HL-60 (cell line): Measurements from ENCODE around the gene UTP4.

ENCODE experiments used
- DNase-seq, 2 experiments: peaks; one replicate each; pipeline ENCODE4 v3.0.0-alpha.2; 2010 to 2020; ENCODE audit warnings: low read depth in 1 of 2, low spot score in 1 of 2
- H3K27ac ChIP-seq: fragments of 250-450 bp; sonication (Bioruptor Pico); replicated peaks from 2 replicates; pipeline ENCODE4 v1.5.1; 2020; ENCODE audit warnings: mild to moderate bottlenecking, moderate library complexity
- H3K27me3 ChIP-seq: fragments of 250-450 bp; sonication (Bioruptor Pico); 2 replicates; pipeline ENCODE4 v1.5.1; 2021; ENCODE audit warnings: mild to moderate bottlenecking, moderate library complexity; ENCODE audit not compliant: insufficient read depth, poor library complexity, severe bottlenecking
- H3K4me3 ChIP-seq: replicated peaks from 2 replicates; pipeline ENCODE4 v1.5.1; 2011; ENCODE audit warnings: mild to moderate bottlenecking, control low read depth, low read length; ENCODE audit not compliant: insufficient read depth
- CTCF ChIP-seq: IDR thresholded peaks from one replicate; pipeline ENCODE4 v1.5.1; 2011; ENCODE audit warnings: low read length, control low read depth, inconsistent platforms; ENCODE audit not compliant: insufficient read depth
- GABPA ChIP-seq: IDR thresholded peaks from 2 replicates; pipeline ENCODE4 v1.6.1; 2012; ENCODE audit warnings: low read depth
- POLR2AphosphoS5 ChIP-seq: IDR thresholded peaks from 2 replicates; pipeline ENCODE4 v1.6.1; 2012; ENCODE audit warnings: low read depth
- REST ChIP-seq: IDR thresholded peaks from 2 replicates; pipeline ENCODE4 v1.6.1; 2012; ENCODE audit warnings: low read depth; ENCODE audit not compliant: insufficient replicate concordance
- SPI1 ChIP-seq: IDR thresholded peaks from 2 replicates; pipeline ENCODE4 v1.6.1; 2012; ENCODE audit warnings: low read depth, mild to moderate bottlenecking, borderline replicate concordance

Gene UTP4

GRCh38 chr16:69085032-69085695 lies 47.3 kb upstream of the UTP4 start:
- TF ChIP-seq GABPA (no peak), CTCF (no peak)
- Histone ChIP-seq H3K27ac (no peak overlapping the region), H3K4me3 (no peak overlapping the region), H3K27me3 (no peaks in the 10 kb centered on the region)
- no peak for DNase-seq

GRCh38 chr16:69087161-69087581 lies 45.3 kb upstream of the UTP4 start:
- TF ChIP-seq CTCF (no peak), POLR2AphosphoS5 (no peak), REST (no peak), SPI1 (no peak), GABPA (no peak)

GRCh38 chr16:69088684-69089083 lies 43.8 kb upstream of the UTP4 start:
- no peak for DNase-seq
- TF ChIP-seq POLR2AphosphoS5 (no peak), SPI1 (no peak), GABPA (no peak), REST (no peak), CTCF (no peak)
- peak overlapping the region; percentile 69 for H3K27ac ChIP-seq

More at GRCh38 chr16:69087161-69087581, 45.3 kb upstream of the UTP4 start:
- Histone ChIP-seq H3K27ac (peak overlapping the region; percentile 68), H3K27me3 (no peaks in the 10 kb centered on the region), H3K4me3 (no peak overlapping the region)
- DNase-seq: peak in 1 of 2 experiments; percentile 69

More at GRCh38 chr16:69088684-69089083, 43.8 kb upstream of the UTP4 start:
- Histone ChIP-seq H3K27me3 (no peaks in the 10 kb centered on the region), H3K4me3 (no peak overlapping the region)
